Heart left ventricle (tissue), 16 donors: ENCODE data around the gene SAMD4B. TPM values are rescaled to one million over a fixed set of nuclear protein-coding genes. Genes with fewer than 3 reads are reported as not detected.

ENCODE experiments used
- ATAC-seq, 4 donors: fragments of 200-7000 bp; cut with Tn5 transposase; one replicate each; pipeline ENCODE4 v1.9.1; 2020 to 2022; ENCODE audit warnings: moderate library complexity in 4 of 4, mild to moderate bottlenecking in 3 of 4, moderate number of reproducible peaks in 1 of 4
- DNase-seq, 5 donors: peaks; one replicate each; pipeline ENCODE4 v3.0.0-alpha.2; 2020
- H3K27ac ChIP-seq, 12 donors: fragments of 200-600 bp; sonication (generic) in 4 of 12; one replicate each; pipeline versions ENCODE4 v1.5.0 to v1.8.0; 2016 to 2022; ENCODE audit warnings: mild to moderate bottlenecking in 2 of 12
- H3K27me3 ChIP-seq, 9 donors: fragments of 200-600 bp; sonication (generic) in 2 of 9; one replicate each; pipeline versions ENCODE4 v1.5.1 to v1.8.0; 2016 to 2022; ENCODE audit warnings: mild to moderate bottlenecking in 3 of 9
- H3K36me3 ChIP-seq, 9 donors: fragments of 200-600 bp; sonication (generic) in 2 of 9; one replicate each; pipeline versions ENCODE4 v1.5.0 to v1.8.0; 2018 to 2022; ENCODE audit warnings: mild to moderate bottlenecking in 2 of 9
- H3K4me1 ChIP-seq, 12 donors: fragments of 200-600 bp; sonication (generic) in 4 of 12; one replicate each; pipeline versions ENCODE4 v1.5.0 to v1.8.0; 2016 to 2022; ENCODE audit warnings: mild to moderate bottlenecking in 3 of 12
- H3K4me3 ChIP-seq, 12 donors: fragments of 200-600 bp; sonication (generic) in 4 of 12; one replicate each; pipeline versions ENCODE4 v1.5.0 to v1.8.0; 2017 to 2022; ENCODE audit warnings: mild to moderate bottlenecking in 9 of 12, moderate library complexity in 4 of 12
- H3K9me3 ChIP-seq, 12 donors: fragments of 200-600 bp; sonication (generic) in 4 of 12; one replicate each; pipeline versions ENCODE4 v1.5.0 to v1.8.0; 2016 to 2022; ENCODE audit warnings: mild to moderate bottlenecking in 1 of 12
- CTCF ChIP-seq, 12 donors: fragments of 200-600 bp; sonication (generic) in 4 of 12; IDR thresholded peaks; one replicate each; pipeline versions ENCODE4 v1.5.0 to v1.8.0; 2018 to 2022; ENCODE audit warnings: antibody characterized with exemption in 12 of 12, mild to moderate bottlenecking in 5 of 12
- POLR2A ChIP-seq, 2 donors: fragments of 450-650 bp; IDR thresholded peaks; one replicate each; pipeline ENCODE4 v1.6.1; 2017; ENCODE audit warnings: antibody characterized with exemption in 2 of 2, mild to moderate bottlenecking in 2 of 2, moderate library complexity in 2 of 2
- WGBS, 4 donors: extraction: QIAGEN DNeasy Blood & Tissue Kit in 2 of 4; methylation state at CpG; one replicate each; pipeline versions ENCODE4 v1.1.5 to v1.1.7; 2013 to 2018; 5-methylcytosine and 5-hydroxymethylcytosine counted together
- intact Hi-C, 10 donors: fragments of 100-400 bp; cut with DNase I; formaldehyde crosslinking; loops; one replicate each; pipeline versions ENCODE4 v1.11.1 to v1.14.2; 2022
- polyA plus RNA-seq, 2 donors: library from polyadenylated mRNA; stranded (reverse); fragments of 200-250 nt; gene quantifications; one replicate each; pipeline ENCODE4 v1.2.3, GENCODE V29; 2013
- total RNA-seq, 9 donors: library from RNA; depleted of rRNA in 2 of 9; stranded (reverse); fragments of >200 nt in 2 of 9; fragmentation: NEBNext Ultra II Directional in 3 of 9; extraction: Animal tissue kit (Norgen Biotek cat#: 25700) in 3 of 9; gene quantifications; one replicate each; pipeline versions ENCODE4 v1.1.0 to v1.2.4, GENCODE V29; 2016 to 2023
- donor health status: ischemic (EF 13 %, LVEDD 7.1; RV severe dilation, severe dysfunction).
- donor health status: healthy with polysubstance abuse.
- donor health status: DM: no; HTN: yes; CAD: no.
- donor health status: DM: no; HTN: no; CAD: no.
- donor health status: ischemic (EF 25% LVEDD 6.9; RV normal size, moderate dysfunction).
- donor health status: ischemic (EF 25% LVEDD 5.7; RV mildly dilated, moderate dysfunction).
- donor health status: healthy.
- donor health status: DM: yes; HTN: yes; CAD: no.
- donor health status: ischemic (EF 35%, LVEDD 5.7; RV mildly dilated, moderate dysfunction).
- donor health status: nonischemic (EF 11% LVEDD 7.7; RV severe dilation, severe dysfunction).
- donor health status: DM: yes; HTN: yes; CAD: no.
- donor health status: PGD.
- donor health status: ischemic (EF 29% LVEDD 5.4; RV normal size, mild dysfunction).
- donor health status: nonischemic (EF 23%, LVEDD 6.1; RV moderate dilation, normal function).

The SAMD4B gene
- total and polyA plus RNA-seq, 11 donors: 34.9 to 101 (median 54.4) TPM

- DNase-seq: peak in 1 of 5 donors; percentile 35
- intact Hi-C loops: no loop called here
- Histone ChIP-seq H3K36me3 (peaks cover 3 to 26% (median 14%) of the 10 kb centered on the region in 9 donors), H3K4me1 (peaks cover 5 to 69% (median 34%) of the 10 kb centered on the region in 12 donors), H3K4me3 (peak overlapping the region; percentile 59 to 100 (median 96)), H3K27me3 (no peaks in the 10 kb centered on the region), H3K9me3 (no peaks in the 10 kb centered on the region), H3K27ac (peak overlapping the region; percentile 94 to 100 (median 99))
- 17 to 21% (median 19%) methylated on average over 21 to 22 of the region's 22 CpGs for WGBS, 4 donors
- ATAC-seq: peak in 3 of 4 donors; percentile 0 to 1 (median 0)
- TF ChIP-seq CTCF (IDR thresholded peaks at IDR 0.05) (no peak), POLR2A (IDR thresholded peaks at IDR 0.05) (peak in 1 of 2 donors; percentile 25)
Measured at GRCh38 chr19:39405958-39406655, 63.9 kb downstream of the SAMD4B start.

GRCh38 chr19:39406656-39407409, 64.6 kb downstream of the SAMD4B start, which contains the start of gene ZFP36:
Gene ZFP36, plus strand, starts transcription at chr19:39406847. Its CDS starts 58 bp downstream, at chr19:39406905.
- peak; percentile 66 to 99 for TF ChIP-seq POLR2A (IDR thresholded peaks at IDR 0.05)
- TF ChIP-seq CTCF (IDR thresholded peaks at IDR 0.05): peak in 1 of 12 donors; percentile 15
- intact Hi-C loops: no loop called here
- peak within 1 kb of the TSS; percentile 59 to 100 (median 96) for H3K4me3 ChIP-seq
- 1% methylated on average over 29 to 56 of the region's 56 CpGs for WGBS, 4 donors
- peaks cover 3 to 26% (median 14%) of the 10 kb centered on the region in 9 donors for H3K36me3 ChIP-seq
- peak within 1 kb of the TSS; percentile 94 to 100 (median 99) for H3K27ac ChIP-seq
- DNase-seq (peak; percentile 91 to 95 (median 92)), ATAC-seq (peak; percentile 20 to 58 (median 42))
- H3K4me1 ChIP-seq: peaks cover 7 to 68% (median 37%) of the 10 kb centered on the region in 12 donors
- no peaks in the 10 kb centered on the region for H3K9me3 ChIP-seq
- peaks cover 0 to under 1% (median 0%) of the 10 kb centered on the region in 9 donors for H3K27me3 ChIP-seq

- H3K4me1 ChIP-seq: peaks cover 7 to 63% (median 32%) of the 10 kb centered on the region in 12 donors
- TF ChIP-seq POLR2A (IDR thresholded peaks at IDR 0.05): no peak
- TF ChIP-seq CTCF (IDR thresholded peaks at IDR 0.05): no peak
- peak in 1 of 5 donors; percentile 78 for DNase-seq
Measured at GRCh38 chr19:39407410-39407659, 65.1 kb downstream of the SAMD4B start.

More at GRCh38 chr19:39407410-39407659, 65.1 kb downstream of the SAMD4B start:
- intact Hi-C loops: no loop called here
- H3K27ac ChIP-seq: peak overlapping the region; percentile 94 to 100 (median 99)
- 0 to 8% (median 2%) methylated on average over 5 to 14 of the region's 14 CpGs for WGBS, 4 donors
- peak overlapping the region; percentile 59 to 100 (median 96) for H3K4me3 ChIP-seq
- no peak for ATAC-seq
- H3K27me3 ChIP-seq: peaks cover 0 to 5% (median 0%) of the 10 kb centered on the region in 9 donors
- no peaks in the 10 kb centered on the region for H3K9me3 ChIP-seq
- H3K36me3 ChIP-seq: peaks cover 3 to 26% (median 14%) of the 10 kb centered on the region in 9 donors
